PC-9 (cell line): ENCODE measurements around the gene PALLD. TPM values are rescaled to one million over a fixed set of nuclear protein-coding genes. Genes with fewer than 3 reads are reported as not detected.

Experiments used
- BruUV-seq: library from RNA; stranded (reverse); fragments of 400-500 nt; replicated peaks from 2 replicates; lab custom pipeline; 2021; lab: Mats Ljungman, UMichigan
- CTCF ChIA-PET: fragments of 300-600 bp; sonication (Branson Sonifier 250); formaldehyde crosslinking; loops from one replicate; lab custom pipeline; 2022; ENCODE audit warnings: antibody characterized with exemption; lab: Charles Lee
- POLR2A ChIA-PET: fragments of 300-600 bp; sonication (Branson Sonifier 250); formaldehyde crosslinking; loops from one replicate; lab custom pipeline; 2022; ENCODE audit warnings: antibody characterized with exemption; ENCODE audit not compliant: unreplicated experiment; lab: Charles Lee
- DNase-seq, 2 experiments: peaks; one replicate each; pipeline versions ENCODE4 v3.0.0 to v3.0.0-alpha.2; 2015 to 2022; ENCODE audit warnings: mixed read lengths in 1 of 2
- H2AFZ ChIP-seq: fragments of 200-600 bp; sonication (generic); 2 replicates; pipeline ENCODE4 v1.8.1; 2017; ENCODE audit warnings: antibody characterized with exemption
- H3F3A ChIP-seq: fragments of 200-600 bp; sonication (generic); 2 replicates; pipeline ENCODE4 v1.8.1; 2017; ENCODE audit warnings: antibody characterized with exemption, mild to moderate bottlenecking, low read depth; ENCODE audit not compliant: insufficient read depth
- H3K27ac ChIP-seq: fragments of 200-600 bp; sonication (generic); 2 replicates; pipeline ENCODE4 v1.6.1; 2016; ENCODE audit warnings: mixed run types
- H3K27me3 ChIP-seq: fragments of 200-600 bp; sonication (generic); 2 replicates; pipeline ENCODE4 v1.6.1; 2016; ENCODE audit warnings: low read depth, mixed run types; ENCODE audit not compliant: insufficient read depth
- H3K36me3 ChIP-seq: fragments of 200-600 bp; sonication (generic); 2 replicates; pipeline ENCODE4 v1.6.1; 2016; ENCODE audit warnings: low read depth, mixed run types
- H3K4me1 ChIP-seq: fragments of 200-600 bp; sonication (generic); replicated peaks from 2 replicates; pipeline ENCODE4 v1.6.1; 2016; ENCODE audit warnings: mixed run types; ENCODE audit not compliant: insufficient read depth
- H3K4me2 ChIP-seq: fragments of 200-600 bp; sonication (generic); 2 replicates; pipeline ENCODE4 v1.6.1; 2017; ENCODE audit warnings: mixed run types
- H3K4me3 ChIP-seq: fragments of 200-600 bp; sonication (generic); 2 replicates; pipeline ENCODE4 v1.6.1; 2016; ENCODE audit warnings: mixed run types
- H3K79me2 ChIP-seq: fragments of 200-600 bp; sonication (generic); 2 replicates; pipeline ENCODE4 v1.6.1; 2017; ENCODE audit warnings: low read depth, mixed run types
- H3K9me2 ChIP-seq: fragments of 200-600 bp; sonication (generic); 2 replicates; pipeline ENCODE4 v1.8.1; 2017; ENCODE audit warnings: mild to moderate bottlenecking; ENCODE audit not compliant: insufficient read depth
- H3K9me3 ChIP-seq: fragments of 200-600 bp; sonication (generic); 2 replicates; pipeline ENCODE4 v1.8.1; 2016; ENCODE audit warnings: low read depth; ENCODE audit not compliant: insufficient read depth
- H4K20me1 ChIP-seq: fragments of 200-600 bp; sonication (generic); 2 replicates; pipeline ENCODE4 v1.8.1; 2017; ENCODE audit not compliant: insufficient read depth
- CTCF ChIP-seq: fragments of 200-600 bp; sonication (generic); conservative IDR thresholded peaks from 2 replicates; pipeline ENCODE4 v1.6.1; 2017; ENCODE audit warnings: mixed run types, antibody characterized with exemption, mild to moderate bottlenecking, moderate library complexity
- EZH2 ChIP-seq: fragments of 200-600 bp; sonication (generic); IDR thresholded peaks from 2 replicates; pipeline ENCODE4 v1.8.0; 2017; ENCODE audit warnings: antibody characterized with exemption, low read depth
- intact Hi-C: fragments of 100-400 bp; cut with micrococcal nuclease; formaldehyde crosslinking; loops from one replicate; pipeline ENCODE4 v1.10.0; 2022; ENCODE audit not compliant: unreplicated experiment
- total RNA-seq: library from RNA; stranded (reverse); gene quantifications from 2 replicates; pipeline ENCODE4 v1.2.3, GENCODE V29; 2021

The PALLD gene
- total RNA-seq, 1 experiment from 2014 or later: 156 TPM

GRCh38 chr4:168489616-168490015, 7.2 kb upstream of the PALLD start:
- H3K4me2 ChIP-seq: no peak overlapping the region
- H3K27ac ChIP-seq: no peak overlapping the region
- H3K4me3 ChIP-seq: no peak overlapping the region

GRCh38 chr4:168490711-168491110, 6.1 kb upstream of the PALLD start:
- H3K27ac ChIP-seq: no peak overlapping the region
- H3F3A ChIP-seq: peaks cover 27% of the 10 kb centered on the region
- H3K36me3 ChIP-seq: no peaks in the 10 kb centered on the region
- H3K9me3 ChIP-seq: no peaks in the 10 kb centered on the region
- H3K4me1 ChIP-seq: peaks cover 35% of the 10 kb centered on the region
- no peaks in the 10 kb centered on the region for H3K27me3 ChIP-seq
- POLR2A ChIA-PET: no interaction called here
- CTCF ChIA-PET: no interaction called here
- no TSS peak for BruUV-seq
- intact Hi-C loops: no loop called here
- no peaks in the 10 kb centered on the region for H3K9me2 ChIP-seq
- H3K79me2 ChIP-seq: no peaks in the 10 kb centered on the region
- H3K4me2 ChIP-seq: no peak overlapping the region
- no peak for DNase-seq
- H3K4me3 ChIP-seq: no peak overlapping the region
- no peak overlapping the region for H2AFZ ChIP-seq
- TF ChIP-seq CTCF: no peak
- H4K20me1 ChIP-seq: no peaks in the 10 kb centered on the region

More at GRCh38 chr4:168489616-168490015, 7.2 kb upstream of the PALLD start:
- Histone ChIP-seq H3K27me3 (no peaks in the 10 kb centered on the region), H3K36me3 (no peaks in the 10 kb centered on the region), H3F3A (peaks cover 27% of the 10 kb centered on the region), H3K9me3 (no peaks in the 10 kb centered on the region; the same call in 1 of the 2 replicates), H4K20me1 (no peaks in the 10 kb centered on the region), H3K79me2 (no peaks in the 10 kb centered on the region), H3K9me2 (no peaks in the 10 kb centered on the region), H3K4me1 (peaks cover 46% of the 10 kb centered on the region), H2AFZ (no peak overlapping the region)
- ChIA-PET POLR2A (interaction anchor here (0.7 kb wide), 1 partner anchor 116 kb away, joined by 3 read pairs; no protein-coding TSS in a partner anchor), CTCF (no interaction called here)
- TF ChIP-seq EZH2 (no peak), CTCF (no peak)
- BruUV-seq: no TSS peak
- intact Hi-C loops: loop anchor here (5.0 to 10.0 kb wide), 3 partner anchors 143 to 585 kb away; no protein-coding TSS in a partner anchor
- no peak for DNase-seq

GRCh38 chr4:168491563-168491962, 5.3 kb upstream of the PALLD start:
- TF ChIP-seq EZH2: no peak
- TF ChIP-seq CTCF: no peak
- H3K79me2 ChIP-seq: no peaks in the 10 kb centered on the region
- DNase-seq: no peak
- H3K4me1 ChIP-seq: peaks cover 27% of the 10 kb centered on the region
- ChIA-PET CTCF (no interaction called here), POLR2A (no interaction called here)
- BruUV-seq: no TSS peak
- no peaks in the 10 kb centered on the region for H3K27me3 ChIP-seq
- no peaks in the 10 kb centered on the region for H4K20me1 ChIP-seq
- no peak overlapping the region for H3K4me3 ChIP-seq
- peaks cover 22% of the 10 kb centered on the region for H3F3A ChIP-seq
- intact Hi-C loops: no loop called here
- H3K4me2 ChIP-seq: no peak overlapping the region
- H3K27ac ChIP-seq: no peak overlapping the region
- H3K9me2 ChIP-seq: no peaks in the 10 kb centered on the region
- no peak overlapping the region for H2AFZ ChIP-seq
- no peaks in the 10 kb centered on the region for H3K36me3 ChIP-seq
- H3K9me3 ChIP-seq: no peaks in the 10 kb centered on the region
